HG03175 (cell line): ENCODE results near the gene GAB1.

Experiments
- ATAC-seq: cut with Tn5 transposase; IDR thresholded peaks from one replicate; pipeline ENCODE4 v1.9.1; 2021; ENCODE audit warnings: mild to moderate bottlenecking, moderate library complexity; ENCODE audit not compliant: unreplicated experiment

The GAB1 gene

DNA sequence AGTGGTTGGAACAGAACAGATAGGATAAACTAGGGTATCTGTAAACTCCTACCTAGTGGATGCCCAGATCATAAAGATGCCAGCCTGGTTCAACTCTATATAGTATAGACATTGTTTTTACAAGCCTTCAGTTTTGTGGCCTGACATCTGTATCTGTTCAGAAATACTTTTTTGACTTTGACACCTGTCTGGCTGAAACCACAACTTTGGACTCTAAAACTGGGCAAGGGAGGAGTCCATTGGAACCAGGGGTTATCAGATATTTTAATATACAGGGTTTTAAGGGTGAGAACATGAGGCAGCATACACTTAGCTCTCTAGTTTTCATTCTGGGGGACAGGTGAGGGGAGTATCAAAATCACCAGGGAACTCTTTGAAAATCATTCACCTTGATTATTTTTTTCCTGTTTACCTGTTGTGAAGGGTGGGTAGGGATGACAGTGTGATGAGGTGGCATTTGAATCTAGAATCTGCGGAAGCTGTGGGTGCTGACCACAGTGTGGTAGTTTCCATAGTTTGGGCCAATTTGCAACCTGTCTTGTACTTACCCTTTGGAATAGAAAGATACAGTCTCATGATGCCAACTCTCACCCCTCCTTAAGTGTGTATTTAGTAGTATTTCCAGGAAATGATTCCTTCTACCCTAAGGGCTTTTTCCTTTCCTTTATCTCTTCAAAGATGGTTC is 20.6 kb downstream of the GAB1 start:
- peak; percentile 15 for ATAC-seq

DNA sequence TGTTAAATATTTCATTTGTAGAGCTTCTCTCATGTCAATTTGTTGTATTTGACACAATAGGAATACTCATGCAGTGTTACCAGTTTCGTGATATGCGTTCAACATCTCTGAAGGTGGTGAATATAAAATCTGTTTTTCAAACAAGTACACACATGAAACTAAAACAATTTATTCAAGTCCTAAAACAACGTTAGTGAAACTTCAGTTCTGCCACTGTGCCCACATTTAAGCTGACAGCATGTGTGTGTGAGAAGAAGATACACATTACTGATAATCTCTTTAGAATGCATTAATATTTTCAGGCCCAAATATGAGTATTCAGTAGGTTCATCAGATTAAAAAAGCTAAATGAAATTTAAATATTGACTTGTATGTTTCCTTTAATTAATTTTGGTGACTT is 21.7 kb downstream of the GAB1 start:
- no peak for ATAC-seq

DNA sequence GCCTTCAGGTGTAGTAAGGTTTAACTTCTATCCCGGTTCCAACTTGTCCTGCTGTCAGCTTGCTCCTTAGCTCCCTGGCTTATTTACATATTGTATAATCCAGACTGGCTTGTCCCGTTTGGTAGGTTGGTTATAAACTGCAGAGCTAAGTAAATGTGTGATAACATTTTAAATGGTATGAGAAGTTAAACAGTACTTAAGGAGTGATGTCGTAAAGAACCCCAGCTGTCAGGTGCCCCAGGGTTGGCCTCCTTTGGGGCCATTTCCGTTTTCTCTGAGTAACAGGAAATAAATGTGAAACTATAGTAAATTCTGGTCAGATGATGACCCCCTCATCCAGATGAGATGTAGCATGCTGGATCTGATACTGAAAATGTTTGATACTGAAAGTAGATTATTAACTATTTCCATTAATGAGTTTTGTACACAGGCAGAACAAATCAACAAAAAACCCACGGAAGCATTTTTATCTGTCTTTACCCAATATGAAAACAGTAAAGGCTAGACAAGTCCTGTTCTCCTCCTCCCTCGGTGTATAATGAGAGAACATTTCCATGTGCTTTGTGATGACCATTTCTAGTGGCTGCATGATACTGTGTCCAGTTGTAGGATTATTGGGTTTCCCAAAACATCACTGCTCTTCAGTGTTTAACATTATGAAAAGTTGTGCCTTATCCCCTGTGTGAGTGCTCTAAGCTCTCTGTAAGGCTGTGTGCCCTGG is 22.4 kb downstream of the GAB1 start:
- peak; percentile 93 for ATAC-seq

DNA sequence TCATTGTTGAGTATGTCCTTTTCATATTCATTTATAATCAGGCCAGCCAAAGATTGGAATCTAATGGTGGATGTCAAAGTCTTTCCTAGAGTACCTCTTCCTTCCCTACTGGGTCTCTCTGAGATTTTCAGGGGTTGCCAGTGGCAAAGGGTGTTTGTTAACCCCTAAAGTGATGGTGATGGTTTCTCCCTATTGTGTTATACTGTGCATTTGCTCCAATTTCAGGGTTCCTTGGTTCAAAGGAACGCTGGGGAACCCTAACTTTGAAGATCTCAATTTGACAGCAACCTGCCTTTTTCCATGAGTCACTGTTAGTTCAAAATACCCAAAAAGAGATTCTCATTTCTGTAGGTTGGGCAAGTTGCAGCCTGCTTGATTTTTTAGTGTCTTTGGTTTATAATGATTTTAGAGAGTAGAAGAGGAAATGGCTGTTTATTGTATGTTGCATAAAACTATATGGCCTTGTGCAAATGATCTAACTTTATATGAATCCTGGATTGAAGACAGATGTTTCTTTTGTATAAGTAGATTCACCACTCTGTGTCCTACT is 23.0 kb downstream of the GAB1 start:
- ATAC-seq: no peak

DNA sequence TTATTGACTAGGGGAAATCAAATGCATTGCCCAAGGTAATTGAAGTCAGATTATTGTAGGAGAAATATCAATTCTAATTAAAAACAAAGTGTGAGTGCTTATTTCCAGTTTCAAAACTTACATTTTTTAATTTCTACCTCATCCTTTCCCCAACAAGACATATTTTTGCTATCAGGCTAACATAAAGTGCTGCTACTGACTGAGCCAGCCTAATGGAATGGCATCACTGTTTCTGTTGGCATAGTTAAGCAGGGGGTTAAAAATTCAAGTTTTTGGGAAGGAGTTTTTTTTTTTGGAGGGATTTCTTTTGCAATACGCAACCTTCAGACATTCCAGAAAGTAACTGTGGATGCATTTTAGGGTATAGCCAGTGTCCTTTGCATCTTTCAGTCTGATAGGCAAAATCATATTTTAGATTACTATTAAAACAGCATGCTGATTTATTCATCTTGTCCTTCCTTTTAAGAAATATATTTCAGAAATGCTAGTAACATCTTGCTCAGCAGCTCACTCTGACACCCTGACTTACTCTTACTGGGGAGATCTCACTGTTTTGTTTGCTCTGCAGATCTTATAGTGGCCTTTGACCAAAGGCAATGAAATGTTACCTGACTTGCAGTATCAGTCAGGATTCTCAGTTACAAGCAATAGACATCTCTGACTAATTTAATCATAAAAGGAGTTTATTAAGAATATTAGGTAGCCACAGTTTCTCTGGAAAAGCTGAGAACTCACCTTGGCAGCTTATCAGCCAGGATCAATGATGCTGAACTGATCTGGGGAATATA is 24.4 kb downstream of the GAB1 start:
- no peak for ATAC-seq

DNA sequence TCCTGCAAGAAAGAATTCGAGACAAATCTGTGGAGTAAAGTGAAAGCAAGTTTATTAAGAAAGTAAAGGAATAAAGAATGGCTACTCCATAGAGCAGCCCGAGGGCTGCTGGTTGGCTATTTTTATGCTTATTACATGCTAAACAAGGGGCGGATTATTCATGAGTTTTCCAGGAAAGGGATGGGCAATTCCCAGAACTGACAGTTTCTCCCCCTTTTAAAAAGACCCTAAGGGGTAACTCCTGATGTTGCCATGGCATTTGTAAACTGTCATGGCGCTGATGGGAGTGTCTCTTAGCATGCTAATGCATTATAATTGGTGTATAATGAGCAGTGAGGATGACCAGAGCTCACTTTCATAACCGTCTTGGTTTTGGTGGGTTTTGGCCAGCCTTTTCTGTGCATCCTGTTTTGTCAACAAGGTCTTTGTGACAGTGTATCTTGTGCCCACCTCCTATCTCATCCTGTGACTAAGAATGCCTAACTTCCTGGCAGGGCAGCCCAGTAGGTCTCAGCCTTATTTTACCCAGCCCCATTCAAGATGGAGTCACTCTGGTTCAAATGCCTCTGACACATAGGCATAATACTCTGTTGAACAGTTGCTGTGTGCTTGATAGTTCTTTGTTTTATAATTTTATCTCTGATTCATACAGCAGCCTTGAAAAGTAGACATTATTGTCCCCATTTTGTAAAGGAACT is 25.8 kb downstream of the GAB1 start:
- no peak for ATAC-seq

DNA sequence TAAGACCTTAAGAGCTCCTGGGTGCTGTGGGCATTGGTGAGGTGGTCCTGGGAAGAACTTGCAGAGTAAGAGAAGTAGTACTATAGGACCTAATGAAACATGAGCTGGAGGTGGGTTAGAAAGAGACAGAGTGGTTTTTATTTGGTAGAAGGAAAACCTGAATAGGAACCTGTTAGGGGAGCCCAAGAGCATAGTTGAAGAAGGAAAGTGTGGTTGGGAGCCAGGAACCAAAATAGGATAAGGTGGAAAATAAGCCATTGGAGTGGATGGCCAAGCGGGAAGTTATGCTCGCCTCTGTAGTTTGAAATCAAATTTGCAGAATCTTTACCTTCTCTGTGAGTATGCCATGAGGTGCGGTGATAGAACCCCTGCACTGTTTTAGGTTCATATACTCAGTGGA is 26.7 kb downstream of the GAB1 start:
- ATAC-seq: no peak

DNA sequence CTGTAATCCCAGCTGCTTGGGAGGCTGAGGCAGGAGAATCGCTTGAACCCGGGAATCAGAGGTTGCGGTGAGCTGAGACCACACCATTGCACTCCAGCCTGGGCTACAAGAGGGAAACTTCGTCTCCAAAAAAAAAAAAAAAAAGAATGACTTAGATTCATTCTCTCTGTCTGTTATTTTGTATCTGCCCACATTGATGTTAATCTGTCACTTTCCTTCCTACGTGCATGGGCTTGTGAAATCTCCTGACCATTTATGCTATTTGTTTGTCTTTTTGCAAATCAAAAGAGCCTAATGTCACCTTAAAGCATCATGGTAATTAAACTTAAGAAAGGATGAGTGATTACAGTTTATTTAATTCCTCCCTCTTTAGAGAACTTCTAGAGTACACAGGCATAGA is 27.4 kb downstream of the GAB1 start:
- ATAC-seq: no peak

DNA sequence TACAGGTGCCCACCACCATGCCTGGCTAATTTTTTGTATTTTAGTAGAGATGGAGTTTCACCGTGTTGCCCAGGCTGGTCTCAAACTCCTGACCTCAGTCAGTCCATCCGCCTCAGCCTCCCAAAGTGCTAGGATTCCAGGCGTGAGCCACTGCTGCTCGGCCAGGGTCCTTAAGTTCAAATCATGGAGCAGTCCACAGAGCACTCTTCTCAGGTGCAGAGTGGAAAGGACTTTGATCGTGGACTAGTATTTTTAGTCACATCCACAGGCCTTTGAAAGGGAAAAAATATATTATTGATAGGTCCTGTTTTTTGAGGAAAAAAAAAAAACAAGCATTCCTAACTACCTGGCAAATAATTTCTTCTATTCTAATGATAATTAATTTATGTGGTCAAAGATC is 31.2 kb downstream of the GAB1 start:
- ATAC-seq: no peak

DNA sequence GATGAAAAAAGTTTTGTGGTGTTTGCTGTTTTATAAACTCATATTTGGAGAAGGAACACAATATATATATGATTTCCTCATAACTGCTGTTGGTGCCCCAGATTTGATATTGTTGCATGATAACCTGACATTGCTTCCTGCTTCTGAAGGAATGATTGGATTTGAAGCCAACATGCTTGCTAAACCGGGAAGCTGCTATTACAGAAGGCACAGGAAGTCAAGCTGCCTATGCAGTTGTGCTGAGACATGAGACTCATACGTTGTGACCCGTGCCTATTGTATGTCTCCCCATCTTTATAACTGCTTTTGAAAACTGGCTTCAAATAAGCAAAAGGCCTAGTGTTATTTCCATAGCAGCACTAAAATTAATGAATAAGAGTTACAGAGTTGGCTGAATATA is 32.9 kb downstream of the GAB1 start:
- ATAC-seq: no peak

DNA sequence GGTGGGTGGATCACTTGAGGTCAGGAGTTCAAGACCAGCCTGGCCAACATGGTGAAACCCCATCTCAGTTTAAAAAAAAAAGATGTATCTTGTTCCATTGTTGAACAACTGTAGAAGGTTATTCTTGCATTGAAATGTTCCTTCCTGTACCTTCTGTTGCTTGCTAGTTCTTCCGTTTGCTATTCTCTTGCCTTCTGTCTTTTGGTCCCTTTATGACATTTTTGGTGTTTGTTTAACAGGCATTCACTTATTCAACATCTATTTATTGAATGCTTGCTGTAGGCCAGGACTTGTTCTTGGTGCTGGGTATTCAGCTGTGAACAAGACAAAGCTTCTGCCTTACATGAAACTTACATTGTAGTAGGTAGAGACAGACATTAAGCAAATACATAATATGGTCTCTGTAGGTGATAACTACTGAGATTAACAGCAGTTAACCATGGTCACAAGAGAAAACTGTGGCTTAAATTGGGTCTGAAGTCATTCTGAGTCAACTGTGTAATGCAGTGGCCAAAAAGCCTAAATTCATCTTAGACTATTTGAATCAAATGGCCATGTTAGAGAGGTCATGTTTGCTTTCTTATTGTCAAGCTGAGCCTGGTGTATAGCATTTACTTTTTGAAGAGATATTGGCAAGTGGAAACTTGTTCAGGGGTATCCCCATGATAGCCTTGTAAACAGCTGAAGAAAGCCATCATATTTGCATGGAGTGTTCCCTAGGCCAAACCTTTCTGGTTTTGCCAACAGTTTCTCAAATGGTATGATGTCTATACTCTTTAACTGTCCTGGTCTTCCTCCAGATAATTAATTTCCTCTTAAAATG is 35.6 kb downstream of the GAB1 start:
- ATAC-seq: peak; percentile 64

DNA sequence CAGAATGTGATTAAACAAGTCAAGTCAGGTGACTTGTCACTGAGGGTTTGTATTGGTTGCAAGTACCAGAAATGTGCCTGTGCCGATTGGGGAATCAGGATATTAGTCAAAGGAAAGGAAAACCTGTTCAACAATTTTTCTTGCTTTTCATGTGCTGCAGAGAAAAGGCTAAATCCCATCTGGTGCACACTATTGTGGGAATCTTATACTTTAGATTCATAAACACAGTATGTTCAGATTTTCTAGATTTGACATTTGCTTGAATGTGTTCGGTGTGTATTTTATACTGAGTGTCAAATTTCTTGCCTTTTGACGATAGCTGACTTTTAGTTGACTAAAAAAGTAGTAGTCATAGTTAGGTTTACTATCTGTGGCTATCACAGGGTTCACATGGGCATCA is 37.6 kb downstream of the GAB1 start:
- ATAC-seq: no peak

DNA sequence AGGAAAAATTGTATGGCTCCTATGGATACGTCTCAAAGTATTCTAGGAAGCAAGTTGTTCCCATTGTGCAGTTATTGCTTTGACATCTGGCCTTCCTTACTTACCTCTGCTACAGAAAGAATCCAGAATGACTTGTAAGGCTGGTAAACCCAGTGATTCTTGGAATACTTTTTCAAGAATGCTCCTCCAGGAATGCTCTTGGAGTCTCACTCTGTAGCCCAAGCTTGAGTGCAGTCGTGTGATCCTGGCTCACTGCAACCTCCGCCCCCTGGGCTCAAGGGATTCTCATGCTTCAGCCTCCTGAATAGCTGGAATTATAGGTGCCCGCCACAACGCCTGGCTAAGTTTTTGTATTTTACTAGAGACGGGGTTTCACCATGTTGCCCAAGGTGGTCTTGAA is 38.1 kb downstream of the GAB1 start:
- ATAC-seq: no peak

DNA sequence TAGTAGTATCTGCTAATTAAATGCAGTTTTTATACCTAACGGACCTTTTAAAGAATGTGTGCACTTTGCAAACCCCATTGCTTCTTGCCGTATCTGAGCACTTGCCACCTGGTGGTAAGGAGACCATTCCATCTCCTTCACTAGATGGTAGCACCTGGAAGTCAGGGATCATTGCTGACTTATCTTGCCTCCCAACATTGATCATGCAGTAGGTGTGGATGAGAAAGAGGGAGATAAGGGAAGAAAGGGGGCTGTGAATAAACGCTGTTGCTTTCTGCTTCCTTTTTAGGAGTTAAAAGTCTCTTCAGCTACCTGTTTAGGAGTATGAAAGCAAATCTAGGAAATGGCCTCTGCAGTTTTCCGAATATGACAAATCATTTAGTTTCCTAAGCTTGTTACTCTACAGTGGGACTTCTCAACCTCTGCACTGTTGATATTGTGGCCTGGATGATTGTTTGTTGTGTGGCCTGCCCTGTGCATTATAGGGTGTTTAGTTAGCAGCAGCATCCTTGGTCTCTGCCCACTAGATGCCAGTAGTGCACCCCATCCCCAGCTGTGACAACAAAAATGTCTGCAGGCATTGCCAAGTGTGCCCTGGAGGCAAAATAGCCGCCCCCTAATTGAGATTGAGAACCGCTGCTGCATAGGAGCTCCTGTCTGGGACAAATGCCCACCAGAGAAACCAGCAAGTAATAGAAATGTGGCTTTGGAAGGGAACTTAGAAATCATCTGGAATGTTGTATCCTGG is 38.8 kb downstream of the GAB1 start:
- peak; percentile 46 for ATAC-seq

DNA sequence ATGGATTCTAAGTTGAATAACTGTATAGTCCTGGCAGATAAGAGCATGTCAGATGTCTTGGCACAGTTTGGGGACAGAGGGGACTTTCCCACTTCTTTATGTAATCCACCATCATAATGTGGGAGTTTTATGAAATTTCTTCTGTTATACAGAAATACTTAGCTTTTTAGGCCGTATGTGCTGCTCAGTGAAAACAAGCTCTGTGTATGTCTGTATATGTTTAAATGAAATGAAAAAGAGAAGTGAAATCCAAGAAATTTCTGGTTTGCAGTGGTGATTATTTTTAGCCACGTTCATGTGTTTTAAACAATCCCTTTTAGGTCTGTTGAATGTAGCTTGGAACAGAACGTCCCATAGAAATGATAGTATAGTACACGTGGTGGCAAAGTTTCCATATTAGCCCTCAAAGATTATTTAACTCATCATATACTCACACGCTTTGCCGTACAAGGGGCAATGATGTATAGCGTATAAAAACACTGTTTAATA is 41.0 kb downstream of the GAB1 start:
- peak; percentile 48 for ATAC-seq

DNA sequence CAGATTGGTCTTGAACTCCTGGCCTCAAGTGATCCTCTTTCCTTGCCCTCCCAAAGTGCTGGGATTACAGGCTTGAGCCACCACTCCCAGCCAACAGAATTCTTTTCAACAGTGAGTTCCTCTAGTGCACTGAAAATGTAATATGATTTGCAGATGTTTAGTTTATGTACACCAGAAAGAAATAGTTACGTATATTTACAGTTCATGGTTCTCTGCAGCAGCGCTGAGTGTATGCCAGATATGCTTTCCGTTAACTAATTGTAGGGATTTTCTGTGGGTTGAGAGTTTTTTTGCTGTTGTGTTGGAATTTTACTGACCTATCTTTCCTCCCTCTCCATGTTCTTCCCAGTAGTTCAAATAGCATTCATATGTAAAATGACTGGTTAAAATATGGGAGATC is 44.0 kb downstream of the GAB1 start:
- no peak for ATAC-seq

DNA sequence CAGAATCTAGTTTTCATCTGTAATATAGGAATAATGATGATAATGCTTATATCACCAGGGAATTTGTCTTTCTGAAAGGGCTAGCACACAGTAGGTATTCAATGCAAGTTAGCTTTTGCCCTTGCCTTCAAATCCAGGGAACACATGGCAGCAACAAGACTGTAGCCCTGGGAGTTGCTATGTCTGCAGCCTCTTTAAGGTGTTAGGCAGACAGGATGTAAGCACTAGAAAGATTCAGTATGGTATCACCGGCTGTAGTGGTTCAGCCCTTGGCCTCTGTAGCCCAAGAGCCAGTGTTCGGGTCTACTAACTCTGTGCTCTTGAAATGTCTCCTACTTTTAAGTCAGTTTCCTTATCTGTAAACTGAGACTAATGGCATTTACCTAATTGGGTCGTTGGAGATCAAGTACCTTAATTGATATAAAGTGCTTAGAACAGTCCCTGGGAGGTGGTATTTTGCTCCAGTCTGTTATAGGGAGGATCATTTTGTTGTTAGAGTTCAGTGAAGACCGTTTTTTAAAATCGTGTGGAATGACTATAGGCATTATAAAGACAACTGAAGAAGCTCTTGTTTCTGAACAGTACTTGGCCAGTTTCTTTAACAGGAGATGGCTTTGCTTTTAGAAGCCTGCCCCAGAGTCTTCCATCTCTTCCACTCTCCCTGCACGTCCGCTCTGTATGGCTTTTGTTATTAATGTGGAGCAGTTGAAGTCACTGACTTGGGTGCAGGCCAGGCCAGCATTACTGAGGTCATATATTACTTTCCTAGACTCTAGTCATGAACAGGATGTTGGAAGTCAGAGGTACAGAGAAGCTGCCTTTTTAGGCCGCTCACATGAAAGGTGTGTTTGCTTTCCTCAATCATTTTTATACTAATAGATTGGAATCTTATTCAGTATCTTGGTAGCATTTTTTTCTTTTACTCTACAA is 44.8 kb downstream of the GAB1 start:
- ATAC-seq: peak; percentile 64

DNA sequence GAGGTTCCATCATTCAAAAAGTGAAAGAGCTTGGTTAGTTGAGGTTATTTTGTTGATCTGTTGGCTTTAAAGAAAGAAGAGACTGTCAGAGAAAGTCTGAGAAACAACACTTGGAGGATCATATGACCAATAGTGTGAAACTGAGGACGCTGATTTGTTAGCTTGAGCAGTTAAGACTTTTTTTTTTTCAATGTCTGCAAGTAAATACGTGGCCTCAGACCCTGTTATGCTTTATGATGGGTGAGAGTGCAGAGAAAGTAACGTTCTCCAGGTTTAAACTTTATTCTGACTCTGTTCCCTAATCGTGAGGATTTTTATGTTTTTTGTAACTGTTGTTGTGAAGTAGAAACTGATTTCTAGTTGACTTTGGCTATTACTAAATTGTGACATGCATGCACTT is 45.9 kb downstream of the GAB1 start:
- ATAC-seq: no peak
